ACHN (cell line): ENCODE data around the gene ARFRP1.
A peak's percentile ranks its signal among the peaks of the same experiment; 100 is the strongest.
"Not testable (repeated sequence)": the region's sequence is repeated elsewhere in the genome, so short reads cannot be mapped to it uniquely, and the experiment has no call there.

Experiments
- DNase-seq: peaks from one replicate; pipeline ENCODE4 v3.0.0-alpha.2; 2015
- in situ Hi-C: cut with HindIII; loops from 2 replicates; pipeline ENCODE4 v1.10.0; 2017; ENCODE audit warnings: low sequenced_read_pairs, low pct_ligation_motif_present, low pct_unique_long_range_greater_than_20kb

ARFRP1 gene

GRCh38 chr20:63734946-63735858 is 27.4 kb upstream of the ARFRP1 start:
- DNase-seq: no peak
- in situ Hi-C loops: no loop called here

- in situ Hi-C loops: no loop called here
- DNase-seq: no peak
These were observed 26.6 kb upstream of the ARFRP1 start for GRCh38 chr20:63734111-63734945.

- DNase-seq: no peak
These were observed 25.9 kb upstream of the ARFRP1 start for GRCh38 chr20:63733579-63734081.

DNA sequence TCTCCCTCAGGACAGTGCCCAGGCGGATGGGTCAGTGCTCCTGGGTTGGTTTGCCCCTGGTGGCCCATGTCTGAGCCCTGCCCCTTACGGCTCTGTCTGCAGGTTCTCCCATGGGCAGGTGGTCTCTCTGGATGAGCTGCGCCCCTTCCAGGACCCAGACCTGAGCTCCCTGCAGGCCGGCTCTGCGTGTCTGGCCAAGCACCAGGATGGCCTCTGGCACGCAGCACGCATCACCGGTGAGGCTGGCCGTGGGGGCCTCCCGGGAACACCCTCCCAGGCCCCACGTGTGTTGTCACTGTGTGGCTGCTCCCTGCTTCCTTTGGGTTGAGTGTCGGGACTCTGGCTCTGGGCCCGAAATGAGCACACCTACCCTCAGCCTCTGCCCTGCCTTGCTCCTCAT is 25.3 kb upstream of the ARFRP1 start:
- in situ Hi-C loops: no loop called here
- no peak for DNase-seq

More at GRCh38 chr20:63733579-63734081, 25.9 kb upstream of the ARFRP1 start:
- in situ Hi-C loops: no loop called here

DNA sequence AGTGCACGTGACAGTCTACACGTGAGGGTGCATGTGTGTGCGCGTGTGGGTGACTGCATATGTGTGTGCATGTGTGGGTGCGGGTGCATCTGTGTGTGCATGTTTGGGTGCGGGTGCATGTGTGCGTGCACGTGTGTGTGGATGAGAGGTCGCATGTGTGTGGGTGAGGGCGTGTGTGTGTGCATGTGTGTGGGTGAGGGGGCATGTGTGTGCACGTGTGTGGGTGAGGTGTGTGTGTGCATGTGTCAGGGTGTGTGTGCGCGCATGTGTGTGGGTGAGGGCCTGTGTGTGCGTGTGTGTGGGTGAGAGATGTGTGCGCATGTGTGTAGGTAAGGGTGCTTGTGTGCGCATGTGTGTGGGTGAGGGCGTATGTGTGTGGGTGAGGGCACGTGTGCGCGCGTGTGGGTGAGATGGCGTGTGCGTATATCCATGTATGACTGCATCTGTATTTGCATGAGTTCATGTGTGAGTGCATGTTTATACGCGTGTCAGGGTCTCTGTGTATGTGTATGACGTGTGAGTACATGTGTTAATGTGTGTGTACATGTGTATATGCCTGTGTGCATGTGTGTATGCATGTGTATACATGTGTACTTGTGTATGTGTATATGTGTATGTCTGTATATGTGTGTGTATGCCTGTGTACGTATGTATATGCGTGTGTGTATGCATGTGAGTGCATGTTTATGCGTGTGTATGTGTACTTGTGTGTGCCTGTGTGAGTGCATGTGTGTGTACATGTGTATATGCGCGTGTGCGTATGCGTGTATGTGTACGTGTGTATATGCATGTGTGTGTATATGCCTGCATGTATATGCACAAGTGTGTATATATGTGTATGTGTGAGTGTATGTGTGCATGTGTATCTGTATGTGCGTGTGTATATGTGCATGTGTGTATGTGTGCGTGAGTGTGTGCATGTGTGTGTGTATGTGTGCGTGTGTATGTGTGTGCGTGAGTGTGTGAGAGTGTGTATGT is 24.6 kb upstream of the ARFRP1 start:
- DNase-seq: no peak
- in situ Hi-C loops: no loop called here

DNA sequence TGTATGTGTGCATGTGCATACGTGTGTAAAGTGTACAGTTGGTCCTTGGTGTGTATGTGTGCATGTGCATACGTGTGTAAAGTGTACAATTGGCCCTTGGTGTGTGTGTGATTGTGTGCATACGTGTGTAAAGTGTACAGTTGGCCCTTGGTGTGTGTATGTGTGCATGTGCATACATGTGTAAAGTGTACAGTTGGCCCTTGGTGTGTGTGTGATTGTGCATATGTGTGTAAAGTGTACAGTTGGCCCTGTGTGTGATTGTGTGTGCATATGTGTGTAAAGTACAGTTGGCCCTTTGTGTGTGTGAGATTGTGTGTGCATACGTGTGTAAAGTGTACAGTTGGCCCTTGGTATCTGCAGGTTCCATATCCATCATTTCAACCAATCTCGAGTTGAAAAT is 23.6 kb upstream of the ARFRP1 start:
- no peak for DNase-seq
- in situ Hi-C loops: no loop called here

DNA sequence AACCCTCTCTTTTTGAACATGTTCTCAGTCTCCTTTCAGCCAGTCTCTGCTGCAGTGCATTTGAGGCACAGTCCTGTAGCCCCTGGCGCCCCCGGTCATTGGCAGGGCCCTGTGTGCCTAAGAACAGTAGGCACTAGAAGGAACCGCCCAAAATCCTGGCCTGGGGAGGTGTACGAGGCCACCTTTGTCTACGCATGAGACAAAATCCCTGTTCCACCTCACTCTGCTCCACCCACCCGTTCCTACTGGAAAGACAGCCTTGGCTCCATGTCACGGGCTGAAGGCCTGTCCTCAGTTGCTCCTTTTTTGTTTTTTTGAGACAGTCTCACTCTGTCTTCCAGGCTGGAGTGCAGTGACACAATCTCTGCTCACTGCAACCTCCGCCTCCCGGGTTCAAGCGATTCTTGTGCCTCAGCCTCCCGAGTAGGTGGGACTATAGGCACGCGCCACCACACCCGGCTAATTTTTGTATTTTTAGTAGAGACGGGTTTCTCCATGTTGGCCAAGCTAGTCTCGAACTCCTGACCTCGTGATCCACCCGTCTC is 22.5 kb upstream of the ARFRP1 start:
- in situ Hi-C loops, DNase-seq: not testable (repeated sequence)

DNA sequence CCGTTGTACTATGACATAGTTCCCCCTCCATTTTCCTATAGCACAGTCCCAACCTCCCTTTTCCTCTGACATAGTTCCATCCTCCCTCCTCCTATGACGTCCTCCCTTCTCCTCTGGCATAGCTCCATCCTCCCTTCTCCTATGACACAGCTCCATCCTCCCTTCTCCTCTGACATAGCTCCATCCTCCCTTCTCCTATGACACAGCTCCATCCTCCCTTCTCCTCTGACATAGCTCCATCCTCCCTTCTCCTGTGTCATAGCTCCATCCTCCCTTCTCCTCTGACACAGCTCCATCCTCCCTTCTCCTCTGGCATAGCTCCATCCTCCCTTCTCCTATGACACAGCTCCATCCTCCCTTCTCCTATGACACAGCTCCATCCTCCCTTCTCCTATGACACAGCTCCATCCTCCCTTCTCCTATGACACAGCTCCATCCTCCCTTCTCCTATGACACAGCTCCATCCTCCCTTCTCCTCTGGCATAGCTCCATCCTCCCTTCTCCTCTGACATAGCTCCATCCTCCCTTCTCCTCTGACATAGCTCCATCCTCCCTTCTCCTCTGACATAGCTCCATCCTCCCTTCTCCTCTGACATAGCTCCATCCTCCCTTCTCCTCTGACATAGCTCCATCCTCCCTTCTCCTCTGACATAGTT is 15.3 kb upstream of the ARFRP1 start:
- DNase-seq, in situ Hi-C loops: not testable (repeated sequence)

DNA sequence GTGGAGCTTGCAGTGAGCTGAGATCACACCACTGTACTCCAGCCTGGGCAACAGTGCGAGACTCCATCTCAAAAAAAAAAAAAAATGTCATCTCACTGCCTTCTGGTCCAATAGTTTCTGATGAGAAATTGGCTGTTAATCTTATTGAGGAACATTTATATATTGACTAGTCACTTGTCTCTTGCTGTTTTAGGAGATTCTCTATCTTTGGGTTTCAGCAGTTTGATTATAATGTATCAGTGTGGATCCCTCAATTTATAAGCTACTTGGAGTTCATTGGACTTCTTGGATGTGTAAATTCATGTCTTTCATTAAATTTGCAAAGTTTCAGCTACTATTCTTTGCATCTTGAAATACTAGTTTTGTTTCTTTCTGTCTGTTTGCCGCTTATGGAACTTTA is 11.2 kb upstream of the ARFRP1 start:
- no peak for DNase-seq
- in situ Hi-C loops: no loop called here

DNA sequence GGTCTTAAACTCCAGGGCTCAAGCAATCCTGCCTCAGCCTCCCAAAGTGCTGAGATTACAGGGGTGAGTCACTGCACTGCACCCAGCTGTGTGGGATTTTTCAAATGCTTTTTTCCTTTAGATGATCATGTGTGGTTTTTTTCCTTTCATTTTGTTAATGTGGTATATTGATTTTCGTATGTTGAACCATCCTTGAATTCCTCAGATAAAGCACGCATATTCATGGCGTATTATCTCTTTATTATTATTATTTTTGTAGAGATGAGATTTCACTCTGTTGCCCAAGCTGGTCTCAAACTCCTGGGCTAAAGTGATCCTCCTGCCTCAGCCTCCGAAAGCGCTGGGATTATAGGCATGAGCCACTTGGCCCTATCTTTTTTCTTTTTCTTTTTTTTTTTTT is 7.1 kb upstream of the ARFRP1 start:
- in situ Hi-C loops: no loop called here
- no peak for DNase-seq

DNA sequence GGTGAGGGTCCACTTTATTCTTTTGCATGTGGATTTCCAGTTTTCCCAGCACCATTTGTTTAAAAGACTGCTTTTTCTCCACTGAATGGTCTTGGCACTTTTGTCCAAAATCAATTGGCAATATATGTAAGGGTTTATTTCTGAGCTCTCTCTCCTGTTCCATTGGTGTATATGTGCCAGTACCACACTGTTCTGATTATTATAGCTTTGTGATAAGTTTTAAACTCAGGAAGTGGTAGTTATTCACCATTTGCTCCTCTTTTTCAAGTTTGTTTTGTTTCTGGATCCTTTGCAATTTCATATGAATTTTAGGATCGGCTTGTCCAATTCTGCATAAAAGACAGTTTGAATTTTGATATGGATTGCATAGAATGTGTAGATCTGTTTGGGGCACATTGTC is 4.4 kb upstream of the ARFRP1 start:
- DNase-seq: no peak
- in situ Hi-C loops: no loop called here

DNA sequence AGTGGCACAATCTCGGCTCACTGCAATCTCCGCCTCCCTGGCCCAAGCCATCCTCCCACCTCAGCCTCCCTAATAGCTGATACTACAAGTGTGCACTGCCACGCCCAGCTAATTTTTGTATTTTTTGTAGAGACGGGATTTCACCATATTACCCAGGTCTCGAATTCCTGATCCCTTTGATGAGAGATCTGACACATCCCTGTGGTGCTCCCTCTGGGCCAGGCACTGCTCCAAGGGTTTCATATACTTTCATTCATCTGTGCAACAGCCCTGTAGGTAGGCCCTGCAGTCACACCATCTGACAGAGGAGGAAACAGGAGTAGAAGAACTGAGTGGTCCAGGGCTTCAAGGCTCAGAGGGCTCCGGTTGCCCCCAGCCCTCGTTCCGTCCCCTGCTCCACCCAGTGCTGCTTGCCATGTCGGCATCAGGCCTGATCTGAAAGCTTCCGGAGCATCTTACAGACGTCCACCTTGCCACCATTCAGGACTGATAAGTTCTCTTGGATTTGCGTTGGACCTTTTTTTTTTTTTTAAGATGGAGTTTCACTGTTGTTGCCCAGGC is 3.4 kb upstream of the ARFRP1 start:
- DNase-seq: no peak
- in situ Hi-C loops: no loop called here

- DNase-seq: no peak
- in situ Hi-C loops: no loop called here
These were observed 1.4 kb upstream of the ARFRP1 start for GRCh38 chr20:63709149-63709527.

DNA sequence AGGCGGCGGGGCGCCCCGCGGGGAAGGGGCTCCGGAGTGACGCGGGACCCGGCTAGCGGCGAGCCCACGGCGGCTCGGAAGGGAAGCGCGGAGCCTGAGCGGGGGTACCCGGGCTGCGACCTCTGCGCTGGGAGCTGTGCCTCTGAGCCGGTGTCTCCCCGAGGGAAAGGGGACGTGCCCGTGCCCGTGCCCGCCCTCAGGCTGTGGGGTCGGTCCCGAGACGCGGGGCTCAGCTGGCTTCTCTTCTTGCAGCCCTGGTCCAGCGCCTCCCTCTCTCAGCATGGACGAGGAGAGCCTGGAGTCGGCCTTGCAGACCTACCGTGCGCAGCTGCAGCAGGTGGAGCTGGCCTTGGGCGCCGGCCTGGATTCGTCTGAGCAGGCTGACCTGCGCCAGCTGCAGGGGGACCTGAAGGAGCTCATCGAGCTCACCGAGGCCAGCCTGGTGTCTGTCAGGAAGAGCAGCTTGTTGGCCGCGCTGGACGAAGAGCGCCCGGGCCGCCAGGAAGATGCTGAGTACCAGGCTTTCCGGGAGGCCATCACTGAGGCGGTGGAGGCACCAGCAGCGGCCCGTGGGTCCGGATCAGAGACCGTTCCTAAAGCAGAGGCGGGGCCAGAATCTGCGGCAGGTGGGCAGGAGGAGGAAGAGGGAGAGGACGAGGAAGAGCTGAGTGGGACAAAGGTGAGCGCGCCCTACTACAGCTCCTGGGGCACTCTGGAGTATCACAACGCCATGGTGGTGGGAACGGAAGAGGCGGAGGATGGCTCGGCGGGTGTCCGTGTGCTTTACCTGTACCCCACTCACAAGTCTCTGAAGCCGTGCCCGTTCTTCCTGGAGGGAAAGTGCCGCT is 749 bp upstream of the ARFRP1 start:
- no peak for DNase-seq
- in situ Hi-C loops: no loop called here

- peak; percentile 41 for DNase-seq
- in situ Hi-C loops: no loop called here
These were observed 771 bp downstream of the ARFRP1 start for GRCh38 chr20:63706852-63707557.
